ENCODE results near the gene POGK. TPM values are rescaled to one million over a fixed set of nuclear protein-coding genes. Genes with fewer than 3 reads are reported as not detected.

POGK gene
- polyA plus RNA-seq, 1 donor from 2014 or later = 39.3 TPM

- Histone ChIP-seq H3K79me2 (replicated peaks; ENCODE audit: insufficient read depth, low read length) (no peaks in the 10 kb centered on the region), H2AFZ (ENCODE audit: low read depth, low read length) (no peak overlapping the region), H3K9ac (ENCODE audit: low read length) (no peak overlapping the region), H3K36me3 (ENCODE audit: insufficient read depth, low read length) (no peaks in the 10 kb centered on the region), H3K4me3 (ENCODE audit: low read length) (no peak overlapping the region), H3F3A (ENCODE audit: insufficient read depth, low read length, poor library complexity, severe bottlenecking) (no peaks in the 10 kb centered on the region), H4K20me1 (ENCODE audit: insufficient read depth) (no peaks in the 10 kb centered on the region), H3K9me3 (ENCODE audit: low read length) (no peaks in the 10 kb centered on the region), H3K27ac (ENCODE audit: low read length) (no peak overlapping the region), H3K4me2 (ENCODE audit: low read length) (no peak overlapping the region), H3K9me2 (ENCODE audit: insufficient read depth, low read length) (no peaks in the 10 kb centered on the region), H3K27me3 (ENCODE audit: insufficient read depth, low read depth, low read length) (no peaks in the 10 kb centered on the region)
- no peak for TF ChIP-seq MXI1 (conservative IDR thresholded peaks at IDR 0.05; ENCODE audit: poor library complexity, severe bottlenecking)
- no peak for TF ChIP-seq TAF1 (IDR thresholded peaks at IDR 0.05; ENCODE audit: low read depth)
- TF ChIP-seq RAD21 (conservative IDR thresholded peaks at IDR 0.05) = no peak
- TF ChIP-seq POLR2AphosphoS5 (IDR thresholded peaks at IDR 0.05) = no peak
Measured at GRCh38 chr1:166808952-166809351, 30.3 kb upstream of the POGK start.

DNA sequence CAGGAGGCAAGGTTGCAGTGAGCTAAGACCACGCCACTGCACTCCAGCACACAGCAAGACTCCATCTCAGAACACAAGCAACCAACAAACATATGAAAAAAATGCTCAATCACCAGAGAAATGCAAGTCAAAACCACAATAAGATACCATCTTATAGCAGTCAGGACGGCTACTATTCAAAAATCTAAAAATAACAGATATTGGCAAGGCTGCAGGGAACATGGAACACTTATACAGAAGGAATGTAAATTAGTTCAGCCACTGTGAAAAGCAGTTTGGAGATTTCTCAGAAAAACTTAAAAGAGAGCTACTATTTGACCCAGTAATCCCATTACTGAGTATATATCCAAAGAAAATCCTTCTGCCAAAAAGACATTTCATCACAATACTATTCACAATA, 27.6 kb upstream of the POGK start:
- no peak overlapping the region for H3K4me2 ChIP-seq (ENCODE audit: low read length)
- H3K4me3 ChIP-seq (ENCODE audit: low read length) = no peak overlapping the region
- H3K27ac ChIP-seq (ENCODE audit: low read length) = no peak overlapping the region
- TF ChIP-seq EZH2 (IDR thresholded peaks at IDR 0.05; ENCODE audit: borderline replicate concordance, insufficient read depth, low read length, poor library complexity, severe bottlenecking) = no peak
- no peak for TF ChIP-seq TAF1 (IDR thresholded peaks at IDR 0.05; ENCODE audit: low read depth)
- TF ChIP-seq MXI1 (conservative IDR thresholded peaks at IDR 0.05; ENCODE audit: poor library complexity, severe bottlenecking) = no peak
- TF ChIP-seq EP300 (conservative IDR thresholded peaks at IDR 0.05; ENCODE audit: poor library complexity, severe bottlenecking) = no peak
- no peaks in the 10 kb centered on the region for H3K27me3 ChIP-seq (ENCODE audit: insufficient read depth, low read depth, low read length)
- no peaks in the 10 kb centered on the region for H3K36me3 ChIP-seq (ENCODE audit: insufficient read depth, low read length)
- H3K79me2 ChIP-seq (replicated peaks; ENCODE audit: insufficient read depth, low read length) = no peaks in the 10 kb centered on the region
- no peaks in the 10 kb centered on the region for H3K9me3 ChIP-seq (ENCODE audit: low read length)
- H3K9me2 ChIP-seq (ENCODE audit: insufficient read depth, low read length) = no peaks in the 10 kb centered on the region
- H4K20me1 ChIP-seq (ENCODE audit: insufficient read depth) = no peaks in the 10 kb centered on the region
- H2AFZ ChIP-seq (ENCODE audit: low read depth, low read length) = no peak overlapping the region
- no peaks in the 10 kb centered on the region for H3F3A ChIP-seq (ENCODE audit: insufficient read depth, low read length, poor library complexity, severe bottlenecking)
- H3K9ac ChIP-seq (ENCODE audit: low read length) = no peak overlapping the region

- no peak for TF ChIP-seq RAD21 (conservative IDR thresholded peaks at IDR 0.05)
- no peak for TF ChIP-seq SMC3 (conservative IDR thresholded peaks at IDR 0.05; ENCODE audit: poor library complexity)
- no peak for TF ChIP-seq EZH2 (IDR thresholded peaks at IDR 0.05; ENCODE audit: borderline replicate concordance, insufficient read depth, low read length, poor library complexity, severe bottlenecking)
- no peak for TF ChIP-seq MXI1 (conservative IDR thresholded peaks at IDR 0.05; ENCODE audit: poor library complexity, severe bottlenecking)
- TF ChIP-seq CTCF (IDR thresholded peaks at IDR 0.05; ENCODE audit: poor library complexity, severe bottlenecking) = no peak
- no peak for TF ChIP-seq TAF1 (IDR thresholded peaks at IDR 0.05; ENCODE audit: low read depth)
- TF ChIP-seq REST (IDR thresholded peaks at IDR 0.05; ENCODE audit: borderline replicate concordance) = no peak
- TF ChIP-seq EP300 (conservative IDR thresholded peaks at IDR 0.05; ENCODE audit: poor library complexity, severe bottlenecking) = no peak
- no peak for TF ChIP-seq POLR2AphosphoS5 (IDR thresholded peaks at IDR 0.05)
- H3F3A ChIP-seq (ENCODE audit: insufficient read depth, low read length, poor library complexity, severe bottlenecking) = no peaks in the 10 kb centered on the region
- no peak overlapping the region for H3K4me3 ChIP-seq (ENCODE audit: low read length)
- H3K9me2 ChIP-seq (ENCODE audit: insufficient read depth, low read length) = no peaks in the 10 kb centered on the region
- H3K9ac ChIP-seq (ENCODE audit: low read length) = no peak overlapping the region
- H3K27me3 ChIP-seq (ENCODE audit: insufficient read depth, low read depth, low read length) = no peaks in the 10 kb centered on the region
- H2AFZ ChIP-seq (ENCODE audit: low read depth, low read length) = no peak overlapping the region
- H3K36me3 ChIP-seq (ENCODE audit: insufficient read depth, low read length) = no peaks in the 10 kb centered on the region
- no peak overlapping the region for H3K4me2 ChIP-seq (ENCODE audit: low read length)
- no peak overlapping the region for H3K27ac ChIP-seq (ENCODE audit: low read length)
- H3K9me3 ChIP-seq (ENCODE audit: low read length) = no peaks in the 10 kb centered on the region
- H4K20me1 ChIP-seq (ENCODE audit: insufficient read depth) = no peaks in the 10 kb centered on the region
- H3K79me2 ChIP-seq (replicated peaks; ENCODE audit: insufficient read depth, low read length) = no peaks in the 10 kb centered on the region
Measured at GRCh38 chr1:166813508-166814223, 25.6 kb upstream of the POGK start.
